Measurements from ENCODE around the gene VCP. TPM values are rescaled to one million over a fixed set of nuclear protein-coding genes. Genes with fewer than 3 reads are reported as not detected.

Gene VCP
- total RNA-seq, 1 donor from 2014 or later: 296 TPM

DNA sequence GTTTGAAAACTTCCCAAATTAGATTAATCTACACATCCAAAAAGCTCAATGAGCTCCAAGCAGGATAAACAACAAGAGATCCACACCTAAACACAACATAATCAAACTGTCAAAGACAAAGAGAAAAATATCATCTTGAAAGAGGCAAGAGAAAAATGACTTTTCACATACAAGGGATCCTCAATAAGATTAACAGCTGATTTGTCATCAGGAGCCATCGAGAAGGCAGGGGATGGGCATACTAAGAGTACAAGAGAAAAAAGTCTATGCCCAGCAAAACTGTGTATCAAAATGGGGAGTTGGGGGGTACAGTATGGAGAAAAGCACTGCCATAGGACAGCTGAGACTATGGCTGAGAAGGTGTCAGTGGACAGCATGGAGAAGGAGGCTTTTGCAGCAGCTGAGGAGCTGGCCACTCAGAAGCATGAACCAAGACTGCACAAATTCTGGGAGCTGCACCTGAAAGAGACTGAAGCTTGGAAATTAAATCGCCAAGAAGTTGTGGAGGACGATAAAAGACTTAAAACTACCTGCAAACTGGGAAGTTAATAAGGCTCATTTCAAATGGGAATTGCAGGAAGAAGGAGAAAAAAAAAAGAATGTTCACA is 62.0 kb downstream of the VCP start:
- no peak for TF ChIP-seq CTCF (IDR thresholded peaks at IDR 0.05)
- CTCF ChIA-PET: interaction anchor here (0.9 kb wide), 1 partner anchor 111 kb away, joined by 3 read pairs; no protein-coding TSS in a partner anchor
- H3K27me3 Mint-ChIP-seq: no peaks in the 10 kb centered on the region
- H3K36me3 Mint-ChIP-seq (ENCODE audit: low read depth): peaks cover 47% of the 10 kb centered on the region
- H3K27ac Mint-ChIP-seq: no peak overlapping the region
- H3K4me1 Mint-ChIP-seq: no peaks in the 10 kb centered on the region
- no peak for ATAC-seq (ENCODE audit: low read depth)
- POLR2A ChIA-PET: no interaction called here
- peaks cover 17% of the 10 kb centered on the region for H3K9me3 Mint-ChIP-seq
- intact Hi-C loops (cut with micrococcal nuclease): no loop called here
- no peak for DNase-seq
- no peak overlapping the region for H3K4me3 Mint-ChIP-seq

Other genes with a start within 250 kb of the VCP start
- 0.13 TPM in 1 of 2 replicates, not detected in the other for gene PHF24, start 114.3 kb downstream of the VCP start, total RNA-seq
- gene DNAJB5, start 82.9 kb downstream of the VCP start, total RNA-seq: 5.4 and 6.4 TPM in 2 replicates
- gene FANCG, start 7.3 kb upstream of the VCP start, total RNA-seq: 27.4 and 28.8 TPM in 2 replicates
- gene PIGO, start 24.0 kb upstream of the VCP start, total RNA-seq: 30.4 and 34.1 TPM in 2 replicates
- 108 and 113 TPM in 2 replicates for gene STOML2, start 30.5 kb upstream of the VCP start, total RNA-seq
- 6.8 and 7.2 TPM in 2 replicates for gene ATOSB, start 43.2 kb upstream of the VCP start, total RNA-seq
- 0.53 and 0.78 TPM in 2 replicates for gene UNC13B, start 89.4 kb upstream of the VCP start, total RNA-seq